BLaER1 (cell line): Measurements from ENCODE around the gene ZNF839.
"Not testable (repeated sequence)": the region's sequence is repeated elsewhere in the genome, so short reads cannot be mapped to it uniquely, and the experiment has no call there.

Source experiments
- H3K27ac ChIP-seq: shearing (Covaris generic); formaldehyde crosslinking; 2 replicates; pipeline ENCODE4 v1.8.1; 2022
- H3K27me3 ChIP-seq: shearing (Covaris generic); formaldehyde crosslinking; 2 replicates; pipeline ENCODE4 v1.8.1; 2022
- H3K36me3 ChIP-seq: shearing (Covaris generic); formaldehyde crosslinking; 2 replicates; pipeline ENCODE4 v1.8.1; 2022
- H3K4me1 ChIP-seq: shearing (Covaris generic); formaldehyde crosslinking; 2 replicates; pipeline ENCODE4 v1.8.1; 2022
- H3K4me2 ChIP-seq: shearing (Covaris generic); formaldehyde crosslinking; 2 replicates; pipeline ENCODE4 v1.8.1; 2022
- H3K4me3 ChIP-seq: shearing (Covaris generic); formaldehyde crosslinking; 2 replicates; pipeline ENCODE4 v1.8.1; 2022
- H3K9ac ChIP-seq: shearing (Covaris generic); formaldehyde crosslinking; 2 replicates; pipeline ENCODE4 v1.8.1; 2022
- H3K9me3 ChIP-seq: shearing (Covaris generic); formaldehyde crosslinking; 2 replicates; pipeline ENCODE4 v1.8.1; 2022
- H4K20me1 ChIP-seq: shearing (Covaris generic); formaldehyde crosslinking; 2 replicates; pipeline ENCODE4 v1.8.1; 2022
- Cebpa-rat ChIP-seq: shearing (Covaris generic); IDR thresholded peaks from 2 replicates; pipeline ENCODE4 v1.8.1; 2022

ZNF839 gene

GRCh38 chr14:102335163-102335562 is 15.6 kb downstream of the ZNF839 start:
- Histone ChIP-seq H4K20me1 (no peaks in the 10 kb centered on the region), H3K4me1 (no peaks in the 10 kb centered on the region), H3K4me2 (no peak overlapping the region), H3K9ac (no peak overlapping the region), H3K27me3 (no peaks in the 10 kb centered on the region), H3K9me3 (no peaks in the 10 kb centered on the region), H3K27ac (no peak overlapping the region), H3K36me3 (peaks cover 91% of the 10 kb centered on the region), H3K4me3 (no peak overlapping the region)
- TF ChIP-seq Cebpa-rat: no peak

DNA sequence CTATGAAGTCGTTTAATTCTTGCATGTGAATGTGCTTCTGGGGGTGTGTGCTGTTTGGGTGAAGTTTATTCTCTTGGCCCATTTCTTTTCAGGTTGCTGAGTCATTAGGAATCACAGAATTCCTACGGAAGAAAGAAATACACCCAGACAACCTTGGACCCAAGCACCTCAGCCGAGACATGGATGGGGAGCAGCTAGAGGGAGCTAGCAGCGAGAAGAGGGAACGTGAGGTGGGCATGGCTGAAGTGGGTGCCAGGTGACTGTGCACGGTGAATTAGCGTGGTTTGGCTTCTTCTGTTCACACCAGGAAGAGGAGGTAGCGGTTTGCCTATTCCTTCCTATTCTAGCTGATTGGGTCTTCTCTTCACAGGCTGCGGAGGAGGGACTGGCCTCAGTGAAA is 19.2 kb downstream of the ZNF839 start:
- no peaks in the 10 kb centered on the region for H3K27me3 ChIP-seq
- H3K9me3 ChIP-seq: no peaks in the 10 kb centered on the region
- no peak overlapping the region for H3K27ac ChIP-seq
- peaks cover 100% of the 10 kb centered on the region for H3K36me3 ChIP-seq
- no peaks in the 10 kb centered on the region for H4K20me1 ChIP-seq
- H3K4me3 ChIP-seq: no peak overlapping the region
- H3K4me1 ChIP-seq: no peaks in the 10 kb centered on the region
- H3K4me2 ChIP-seq: no peak overlapping the region
- TF ChIP-seq Cebpa-rat: no peak
- no peak overlapping the region for H3K9ac ChIP-seq

- peaks cover 100% of the 10 kb centered on the region for H3K36me3 ChIP-seq
- TF ChIP-seq Cebpa-rat: no peak
- no peak overlapping the region for H3K9ac ChIP-seq
- H3K4me1 ChIP-seq: no peaks in the 10 kb centered on the region
- 0 out of 2 replicates have a peak, but pooled peaks cover 9% of the 10 kb centered on the region for H4K20me1 ChIP-seq
- H3K27me3 ChIP-seq: no peaks in the 10 kb centered on the region
- H3K27ac ChIP-seq: no peak overlapping the region
- no peaks in the 10 kb centered on the region for H3K9me3 ChIP-seq
- H3K4me3 ChIP-seq: no peak overlapping the region
- H3K4me2 ChIP-seq: no peak overlapping the region
Observed at GRCh38 chr14:102341566-102341965, 22.0 kb downstream of the ZNF839 start.

DNA sequence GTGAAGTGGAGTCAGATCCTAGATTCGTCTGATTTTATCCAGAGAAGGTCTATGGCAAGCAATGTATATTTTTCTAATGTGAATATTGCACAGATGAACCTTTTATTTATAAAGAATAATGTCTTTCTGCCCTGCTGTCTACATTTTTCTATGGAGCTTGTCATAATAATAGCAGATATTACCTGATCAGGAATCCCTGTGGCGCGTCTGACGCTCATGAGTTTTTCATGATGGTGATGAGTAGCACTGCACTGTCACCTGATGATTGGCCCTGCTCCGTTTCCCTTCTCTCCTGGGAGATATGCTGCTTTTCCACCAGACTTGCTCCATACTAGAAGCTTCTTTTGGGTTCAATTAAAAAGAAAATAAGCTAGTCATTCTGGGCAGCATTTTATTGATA is 22.7 kb downstream of the ZNF839 start:
- H3K4me1 ChIP-seq: no peaks in the 10 kb centered on the region
- no peak overlapping the region for H3K27ac ChIP-seq
- no peak for TF ChIP-seq Cebpa-rat
- peaks cover 100% of the 10 kb centered on the region for H3K36me3 ChIP-seq
- no peak overlapping the region for H3K4me3 ChIP-seq
- no peaks in the 10 kb centered on the region for H3K9me3 ChIP-seq
- no peak overlapping the region for H3K4me2 ChIP-seq
- H3K9ac ChIP-seq: no peak overlapping the region
- H3K27me3 ChIP-seq: no peaks in the 10 kb centered on the region
- 0 out of 2 replicates have a peak, but pooled peaks cover 9% of the 10 kb centered on the region for H4K20me1 ChIP-seq

DNA sequence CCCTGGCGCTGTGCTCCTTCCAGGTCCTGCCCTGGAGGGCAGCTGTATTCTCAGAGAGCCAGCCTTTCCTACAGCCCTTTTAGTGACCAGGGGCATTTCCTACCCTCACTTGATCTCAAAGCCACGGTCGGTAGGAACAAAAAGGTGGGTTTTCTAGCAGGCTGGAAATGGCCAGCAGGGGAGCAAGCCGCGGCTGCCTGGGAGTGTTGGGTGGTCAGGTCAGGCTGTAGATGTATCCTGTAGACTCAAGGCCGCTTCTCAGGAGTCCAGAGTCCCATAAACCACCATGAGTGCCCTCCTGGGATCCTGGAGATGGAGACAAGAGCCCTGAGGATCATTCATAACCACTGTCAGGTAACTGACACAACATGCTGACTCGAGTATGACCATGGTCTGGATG is 24.5 kb downstream of the ZNF839 start:
- TF ChIP-seq Cebpa-rat: no peak
- Histone ChIP-seq H3K4me2 (no peak overlapping the region), H3K4me3 (no peak overlapping the region), H3K36me3 (peaks cover 100% of the 10 kb centered on the region), H3K9ac (no peak overlapping the region), H3K4me1 (no peaks in the 10 kb centered on the region), H3K27ac (no peak overlapping the region), H4K20me1 (0 out of 2 replicates have a peak, but pooled peaks cover 9% of the 10 kb centered on the region), H3K9me3 (no peaks in the 10 kb centered on the region), H3K27me3 (no peaks in the 10 kb centered on the region)

GRCh38 chr14:102344485-102344884 is 24.9 kb downstream of the ZNF839 start:
- Histone ChIP-seq H3K9ac (no peak overlapping the region), H3K36me3 (peaks cover 100% of the 10 kb centered on the region), H3K27me3 (no peaks in the 10 kb centered on the region), H3K4me3 (no peak overlapping the region), H3K4me1 (no peaks in the 10 kb centered on the region), H3K27ac (no peak overlapping the region), H3K9me3 (no peaks in the 10 kb centered on the region), H4K20me1 (0 out of 2 replicates have a peak, but pooled peaks cover 9% of the 10 kb centered on the region), H3K4me2 (no peak overlapping the region)
- no peak for TF ChIP-seq Cebpa-rat

- Histone ChIP-seq H3K4me2 (no peak overlapping the region), H4K20me1 (0 out of 2 replicates have a peak, but pooled peaks cover 9% of the 10 kb centered on the region), H3K27me3 (no peaks in the 10 kb centered on the region), H3K27ac (no peak overlapping the region), H3K4me3 (no peak overlapping the region), H3K9me3 (no peaks in the 10 kb centered on the region), H3K9ac (no peak overlapping the region), H3K4me1 (no peaks in the 10 kb centered on the region), H3K36me3 (peaks cover 97% of the 10 kb centered on the region)
- TF ChIP-seq Cebpa-rat: no peak
Observed at GRCh38 chr14:102345232-102345631, 25.7 kb downstream of the ZNF839 start.

DNA sequence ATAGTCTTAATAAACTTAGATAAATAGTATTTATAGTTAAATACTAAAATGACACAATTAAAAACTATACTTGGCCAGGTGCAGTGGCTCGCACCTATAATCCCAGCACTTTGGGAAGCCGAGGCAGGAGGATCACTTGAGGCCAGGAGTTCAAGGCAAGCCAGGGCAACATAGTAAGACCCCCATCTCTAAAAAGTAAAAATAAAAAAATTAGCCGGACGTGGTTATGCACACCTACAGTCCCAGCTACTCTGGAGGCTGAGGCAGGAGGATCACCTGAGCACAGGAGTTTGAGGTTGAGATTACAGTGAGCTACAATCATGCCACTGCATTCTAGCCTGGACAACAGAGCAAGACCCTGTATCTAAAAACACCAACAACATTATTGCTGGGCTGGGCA is 27.1 kb downstream of the ZNF839 start:
- H4K20me1 ChIP-seq: 0 out of 2 replicates have a peak, but pooled peaks cover 9% of the 10 kb centered on the region
- no peak overlapping the region for H3K27ac ChIP-seq
- H3K27me3 ChIP-seq: no peaks in the 10 kb centered on the region
- no peak overlapping the region for H3K4me2 ChIP-seq
- TF ChIP-seq Cebpa-rat: no peak
- no peaks in the 10 kb centered on the region for H3K4me1 ChIP-seq
- H3K9me3 ChIP-seq: no peaks in the 10 kb centered on the region
- H3K4me3 ChIP-seq: no peak overlapping the region
- H3K9ac ChIP-seq: no peak overlapping the region
- peaks cover 96% of the 10 kb centered on the region for H3K36me3 ChIP-seq

- no peak for TF ChIP-seq Cebpa-rat
- Histone ChIP-seq H4K20me1 (0 out of 2 replicates have a peak, but pooled peaks cover 9% of the 10 kb centered on the region), H3K4me3 (no peak overlapping the region), H3K27me3 (no peaks in the 10 kb centered on the region), H3K4me2 (no peak overlapping the region), H3K36me3 (peaks cover 96% of the 10 kb centered on the region), H3K27ac (no peak overlapping the region), H3K9me3 (no peaks in the 10 kb centered on the region), H3K9ac (no peak overlapping the region), H3K4me1 (no peaks in the 10 kb centered on the region)
Observed at GRCh38 chr14:102348376-102348775, 28.8 kb downstream of the ZNF839 start.

DNA sequence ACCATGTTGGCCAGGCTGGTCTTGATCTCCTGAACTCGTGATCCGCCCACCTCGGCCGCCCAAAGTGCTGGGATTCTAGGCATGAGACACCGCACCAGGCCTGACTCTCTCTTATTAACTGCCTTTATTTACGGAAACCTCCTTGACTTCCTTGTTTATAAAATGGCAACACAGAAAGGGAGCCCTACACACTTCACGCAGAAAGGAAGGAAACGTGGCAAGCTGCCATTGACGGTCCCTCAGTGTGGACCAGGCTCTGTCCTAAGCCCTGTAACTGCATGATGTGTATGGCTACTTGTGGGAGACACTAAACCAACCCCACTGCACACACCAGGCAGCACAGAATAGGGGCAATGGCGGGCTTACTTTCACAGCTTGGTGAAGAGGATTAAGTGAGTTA is 31.5 kb downstream of the ZNF839 start:
- H3K27ac ChIP-seq: no peak overlapping the region
- no peaks in the 10 kb centered on the region for H4K20me1 ChIP-seq
- no peaks in the 10 kb centered on the region for H3K4me1 ChIP-seq
- H3K4me2 ChIP-seq: no peak overlapping the region
- no peak for TF ChIP-seq Cebpa-rat
- H3K9me3 ChIP-seq: no peaks in the 10 kb centered on the region
- no peaks in the 10 kb centered on the region for H3K27me3 ChIP-seq
- H3K9ac ChIP-seq: no peak overlapping the region
- H3K36me3 ChIP-seq: peaks cover 96% of the 10 kb centered on the region
- no peak overlapping the region for H3K4me3 ChIP-seq

- not testable (repeated sequence) for H3K4me3 ChIP-seq, H3K4me1 ChIP-seq, H4K20me1 ChIP-seq, H3K9me3 ChIP-seq, H3K4me2 ChIP-seq, H3K27me3 ChIP-seq, H3K9ac ChIP-seq, H3K27ac ChIP-seq
- peaks cover 96% of the 10 kb centered on the region for H3K36me3 ChIP-seq
Observed at GRCh38 chr14:102351593-102351992, 32.0 kb downstream of the ZNF839 start.
